T47D (cell line): ENCODE results near the gene PROCA1.

Experiments
- DNase-seq, 2 experiments: peaks; one replicate each; pipeline versions ENCODE4 v3.0.0 to v3.0.0-alpha.2; 2011 to 2012; ENCODE audit warnings: low read depth in 1 of 2, low spot score in 1 of 2
- JUND ChIP-seq: IDR thresholded peaks from 2 replicates; pipeline ENCODE4 v1.6.1; 2012; ENCODE audit warnings: low read depth
- in situ Hi-C: cut with HindIII; loops from 2 replicates; pipeline ENCODE4 v1.10.0; 2016; ENCODE audit warnings: low sequenced_read_pairs, low pct_unique_long_range_greater_than_20kb

PROCA1 gene

DNA sequence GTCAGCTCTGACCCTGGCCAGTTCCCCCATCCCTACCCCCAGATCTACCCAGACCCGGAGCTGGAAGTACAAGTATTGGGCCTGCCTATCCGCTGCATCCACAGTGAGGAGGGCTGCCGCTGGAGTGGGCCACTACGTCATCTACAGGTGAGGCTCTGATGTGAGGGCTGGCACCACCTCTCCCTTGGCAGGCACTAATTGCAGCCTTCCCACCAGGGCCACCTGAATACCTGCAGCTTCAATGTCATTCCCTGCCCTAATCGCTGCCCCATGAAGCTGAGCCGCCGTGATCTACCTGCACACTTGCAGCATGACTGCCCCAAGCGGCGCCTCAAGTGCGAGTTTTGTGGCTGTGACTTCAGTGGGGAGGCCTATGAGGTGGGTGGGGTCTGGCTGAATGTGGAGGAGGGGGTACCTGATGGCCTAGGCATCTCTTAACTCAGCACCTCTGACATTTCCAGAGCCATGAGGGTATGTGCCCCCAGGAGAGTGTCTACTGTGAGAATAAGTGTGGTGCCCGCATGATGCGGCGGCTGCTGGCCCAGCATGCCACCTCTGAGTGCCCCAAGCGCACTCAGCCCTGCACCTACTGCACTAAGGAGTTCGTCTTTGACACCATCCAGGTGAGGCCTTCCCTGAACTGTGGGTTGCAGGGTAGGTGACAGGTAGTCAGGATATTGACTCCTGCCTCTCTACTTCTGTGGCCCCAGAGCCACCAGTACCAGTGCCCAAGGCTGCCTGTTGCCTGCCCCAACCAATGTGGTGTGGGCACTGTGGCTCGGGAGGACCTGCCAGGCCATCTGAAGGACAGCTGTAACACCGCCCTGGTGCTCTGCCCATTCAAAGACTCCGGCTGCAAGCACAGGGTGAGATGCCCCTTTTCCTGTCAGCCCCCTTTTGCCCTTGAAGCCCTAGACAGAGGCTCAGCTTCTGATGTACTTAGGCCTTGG lies 36.4 kb upstream of the PROCA1 start:
- no peak for DNase-seq
- no peak for TF ChIP-seq JUND
- in situ Hi-C loops, result no loop called here

DNA sequence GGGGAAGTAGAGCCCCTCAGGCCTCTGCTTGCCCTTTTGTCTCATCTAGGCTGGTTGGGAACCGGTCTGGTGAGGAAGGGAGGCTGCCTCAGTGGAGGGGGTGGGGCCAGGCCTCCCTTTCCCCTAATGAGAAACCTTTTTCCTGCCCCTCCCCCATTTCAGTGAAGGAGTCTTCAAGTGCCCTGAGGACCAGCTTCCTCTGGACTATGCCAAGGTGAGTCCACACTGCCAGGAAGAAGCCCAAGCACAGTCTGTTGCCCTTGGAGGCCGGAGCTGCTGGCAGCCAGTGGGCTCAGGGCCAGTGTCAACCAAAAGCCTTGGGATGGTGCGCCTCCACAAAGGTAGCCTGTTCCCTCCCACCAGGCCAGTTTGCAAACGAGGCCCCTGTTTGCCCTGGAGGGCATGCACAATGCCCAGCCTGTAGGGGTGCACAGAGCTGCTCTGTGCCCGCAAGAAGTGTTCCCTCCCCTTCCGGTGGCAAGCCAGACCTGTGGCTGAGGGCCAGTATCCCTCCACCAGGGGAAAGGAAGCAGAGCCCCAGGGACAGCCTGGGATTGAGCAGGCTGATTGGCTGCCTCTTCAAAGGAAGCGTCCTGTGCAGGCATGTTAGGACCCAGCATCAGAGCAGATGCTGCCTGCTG lies 35.5 kb upstream of the PROCA1 start:
- DNase-seq, result peak in 1 of 2 experiments; percentile 100
- TF ChIP-seq JUND, result no peak; the same call in 1 of the 2 replicates
- in situ Hi-C loops, result no loop called here

GRCh38 chr17:28746611-28747050 lies 34.9 kb upstream of the PROCA1 start:
- DNase-seq, result peak; percentile 73 to 99
- TF ChIP-seq JUND, result no peak; the same call in 1 of the 2 replicates
- in situ Hi-C loops, result no loop called here

- in situ Hi-C loops, result no loop called here
- 0 out of 2 replicates have a peak, but pooled peaks have one; percentile 49 for TF ChIP-seq JUND
- peak in 1 of 2 experiments; percentile 97 for DNase-seq
These were observed 34.2 kb upstream of the PROCA1 start for GRCh38 chr17:28745786-28746411.

- TF ChIP-seq JUND, result no peak
- in situ Hi-C loops, result no loop called here
- DNase-seq, result peak in 1 of 2 experiments; percentile 79
These were observed 33.5 kb upstream of the PROCA1 start for GRCh38 chr17:28744972-28745785.

- DNase-seq, result peak in 1 of 2 experiments; percentile 77
- in situ Hi-C loops, result no loop called here
- TF ChIP-seq JUND, result no peak
These were observed 32.6 kb upstream of the PROCA1 start for GRCh38 chr17:28744104-28744971.

DNA sequence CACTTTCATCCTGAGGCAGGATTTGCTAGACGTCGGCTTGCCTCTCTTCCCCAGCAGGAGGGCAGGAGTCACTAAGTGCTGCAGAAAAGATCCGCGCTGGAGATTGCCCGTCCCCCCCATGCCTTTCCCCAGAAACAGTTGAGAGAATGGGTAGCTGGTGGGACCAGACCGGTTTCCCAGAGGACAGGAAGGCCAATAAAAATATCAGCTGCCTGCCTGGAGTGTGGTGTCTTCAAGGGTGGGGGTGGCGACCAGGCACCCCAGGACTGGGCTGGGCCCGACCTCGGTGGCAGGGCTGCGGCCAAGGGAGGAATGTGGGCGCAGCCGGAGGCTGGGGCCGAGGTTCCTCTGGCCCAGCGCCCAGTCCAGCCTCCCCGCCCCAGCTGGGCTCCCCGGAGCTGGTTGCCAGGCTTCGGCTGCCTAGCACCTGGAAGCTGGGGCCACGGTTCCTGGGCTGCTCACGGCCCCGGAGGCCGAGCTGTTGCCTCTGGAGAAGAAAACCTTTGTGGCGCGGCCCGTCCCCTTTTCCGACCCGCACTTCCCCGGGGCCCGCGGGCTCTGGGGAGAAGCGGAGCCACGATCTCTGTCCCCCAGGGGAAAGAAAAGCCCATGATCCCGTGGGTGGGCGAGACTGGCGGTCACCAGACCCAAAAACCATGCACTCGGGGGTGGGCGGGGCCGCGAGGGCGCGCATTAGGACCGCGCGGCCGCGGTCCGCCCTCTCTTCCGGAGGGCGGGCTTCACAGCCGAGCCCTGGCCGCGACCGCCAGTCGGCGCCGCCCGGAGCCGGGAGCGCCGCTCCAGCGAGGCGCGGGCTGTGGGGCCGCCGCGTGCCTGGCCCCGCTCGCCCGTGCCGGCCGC lies 31.8 kb upstream of the PROCA1 start, which contains the start of gene TRAF4:
Gene TRAF4, plus strand, starts transcription at position 769 of the 861 bp plus-strand sequence. CDS start 102 bp downstream, outside the sequence.
- peak; percentile 88 to 98 for DNase-seq
- in situ Hi-C loops, result no loop called here
- no peak; the same call in 1 of the 2 replicates for TF ChIP-seq JUND

- no peak for TF ChIP-seq JUND
- in situ Hi-C loops, result no loop called here
- no peak for DNase-seq
These were observed 30.0 kb upstream of the PROCA1 start for GRCh38 chr17:28741358-28742349.
